K562 (cell line): Measurements from ENCODE around the gene CALHM2. TPM values are rescaled to one million over a fixed set of nuclear protein-coding genes. Genes with fewer than 3 reads are reported as not detected.
A peak's percentile ranks its signal among the peaks of the same experiment; 100 is the strongest.

ENCODE experiments used
- ATAC-seq: fragments of 200-7000 bp; cut with Tn5 transposase; 3 replicates; pipeline ENCODE4 v1.9.1; 2020; ENCODE audit warnings: moderate library complexity
- BruUV-seq: library from RNA; stranded (reverse); fragments of 400-500 nt; replicated peaks from 2 replicates; lab custom pipeline; 2021; lab: Mats Ljungman, UMichigan
- CTCF ChIA-PET: fragments of 300-600 bp; formaldehyde crosslinking; extraction: SDS; loops from one replicate; lab custom pipeline; 2021; ENCODE audit warnings: low intra/inter-chr PET ratio; lab: Yijun Ruan, JAX
- POLR2A ChIA-PET: fragments of 300-600, 350-650 bp; sonication (Branson Sonifier 250); formaldehyde crosslinking; extraction: SDS; loops from one replicate; lab custom pipeline; 2021; ENCODE audit warnings: antibody characterized with exemption, inconsistent platforms; lab: Yijun Ruan, JAX
- DNase-seq, 4 experiments: peaks; one replicate each; pipeline versions ENCODE4 v3.0.0 to v3.0.0-alpha.2; 2011 to 2018; ENCODE audit warnings: low spot score in 3 of 4, mixed read lengths in 3 of 4; ENCODE audit errors: extremely low read depth in 1 of 4
- FAIRE-seq: peaks from 2 replicates; lab custom pipeline; 2011; peaks lifted over from hg19 to GRCh38; lab: Jason Lieb, UNC
- H2AFZ ChIP-seq: 2 replicates; pipeline ENCODE4 v1.6.0; 2011; ENCODE audit warnings: low read depth, low read length, control low read depth, inconsistent platforms
- H3K27ac ChIP-seq: fragments of 200-600 bp; 3 replicates; pipeline ENCODE4 v1.8.0; 2011; ENCODE audit warnings: low read depth, mild to moderate bottlenecking, control low read depth, inconsistent platforms, low read length, moderate library complexity, mixed read lengths; ENCODE audit errors: extremely low read depth
- H3K27me3 ChIP-seq, 2 experiments: fragments of 300-600 bp in 1 of 2; 2 replicates in 1 of 2; 3 replicates in 1 of 2; pipeline versions ENCODE4 v1.6.0 to v1.8.0; 2011; ENCODE audit warnings: inconsistent platforms in 2 of 2, low read length in 2 of 2, mild to moderate bottlenecking in 1 of 2, mixed read lengths in 1 of 2, moderate library complexity in 1 of 2; ENCODE audit not compliant: control insufficient read depth in 2 of 2, insufficient read depth in 2 of 2
- H3K36me3 ChIP-seq: fragments of 300-600 bp; 3 replicates; pipeline ENCODE4 v1.8.0; 2011; ENCODE audit warnings: mild to moderate bottlenecking, low read length, inconsistent platforms; ENCODE audit not compliant: control insufficient read depth, insufficient read depth
- H3K4me1 ChIP-seq, 2 experiments: fragments of 200-600 bp in 1 of 2; replicated peaks in 1 of 2; 2 replicates in 1 of 2; 3 replicates in 1 of 2; pipeline versions ENCODE4 v1.5.1 to v1.8.0; 2011; ENCODE audit warnings: inconsistent platforms in 2 of 2, low read length in 2 of 2, mild to moderate bottlenecking in 1 of 2, mixed read lengths in 1 of 2, moderate library complexity in 1 of 2; ENCODE audit not compliant: control insufficient read depth in 2 of 2, insufficient read depth in 2 of 2
- H3K4me2 ChIP-seq: 2 replicates; pipeline ENCODE4 v1.6.1; 2011; ENCODE audit warnings: low read length, control low read depth, inconsistent platforms, mixed read lengths; ENCODE audit not compliant: insufficient read depth
- H3K4me3 ChIP-seq: fragments of 200-600 bp; sonication (generic), shearing (Covaris generic); 2 replicates; pipeline ENCODE4 v1.5.1; 2016; ENCODE audit warnings: control low read depth, inconsistent platforms
- H3K79me2 ChIP-seq: fragments of 200-600 bp; 3 replicates; pipeline ENCODE4 v1.8.0; 2011; ENCODE audit warnings: low read length, inconsistent platforms; ENCODE audit not compliant: control insufficient read depth, insufficient read depth
- H3K9ac ChIP-seq, 2 experiments: 2 replicates each; pipeline versions ENCODE4 v1.6.0 to v1.6.1; 2011; ENCODE audit warnings: low read depth in 2 of 2, low read length in 2 of 2, control low read depth in 1 of 2, inconsistent platforms in 1 of 2, mild to moderate bottlenecking in 1 of 2, mixed read lengths in 1 of 2; ENCODE audit not compliant: insufficient read depth in 1 of 2
- H3K9me1 ChIP-seq: one replicate; pipeline ENCODE4 v1.6.0; 2011; ENCODE audit warnings: inconsistent platforms, mild to moderate bottlenecking, low read length, moderate library complexity; ENCODE audit not compliant: control insufficient read depth, insufficient read depth
- H3K9me3 ChIP-seq: replicated peaks from 2 replicates; pipeline ENCODE4 v1.5.1; 2011; ENCODE audit warnings: low read depth, low read length, inconsistent platforms; ENCODE audit not compliant: control insufficient read depth, insufficient read depth
- H4K20me1 ChIP-seq: replicated peaks from 2 replicates; pipeline ENCODE4 v1.6.1; 2011; ENCODE audit warnings: low read length, inconsistent platforms, mixed read lengths; ENCODE audit not compliant: control insufficient read depth, insufficient read depth
- ARNT ChIP-seq, 2 experiments: fragments of 450-650 bp; IDR thresholded peaks; 2 replicates each; pipeline ENCODE4 v1.6.1; 2016; ENCODE audit warnings: mild to moderate bottlenecking in 1 of 2
- FOXJ2 ChIP-seq: fragments of 200-800 bp; sonication (Bioruptor generic); IDR thresholded peaks from 2 replicates; pipeline ENCODE4 v1.6.1; 2016; ENCODE audit warnings: missing genetic modification characterization, missing compliant biosample characterization
- FOXK1 ChIP-seq: sonication (generic); formaldehyde crosslinking; IDR thresholded peaks from 2 replicates; pipeline ENCODE4 v1.8.0; 2022; ENCODE audit warnings: missing genetic modification reagents, mild to moderate bottlenecking, borderline replicate concordance
- MCM2 ChIP-seq: fragments of 450-650 bp; IDR thresholded peaks from 2 replicates; pipeline ENCODE4 v1.6.1; 2017; ENCODE audit warnings: low read depth, mild to moderate bottlenecking
- RBM34 ChIP-seq: fragments of 200-400 bp; formaldehyde crosslinking; IDR thresholded peaks from 2 replicates; pipeline ENCODE4 v1.6.1; 2018; ENCODE audit warnings: low read length, borderline replicate concordance; ENCODE audit not compliant: insufficient read depth
- RFX7 ChIP-seq: fragments of 250-450 bp; sonication (Bioruptor Pico); IDR thresholded peaks from 2 replicates; pipeline ENCODE4 v1.5.1; 2021; ENCODE audit warnings: mild to moderate bottlenecking
- ZFP36 ChIP-seq: fragments of 150-350 bp; IDR thresholded peaks from 2 replicates; pipeline ENCODE4 v1.6.1; 2018; ENCODE audit warnings: low read length, low read depth; ENCODE audit not compliant: partially characterized antibody
- ZNF23 ChIP-seq: fragments of 250-450 bp; sonication (Bioruptor Pico); IDR thresholded peaks from 2 replicates; pipeline ENCODE4 v1.4.0; 2020; ENCODE audit warnings: mild to moderate bottlenecking
- ZNF57 ChIP-seq: fragments of 450-650 bp; formaldehyde crosslinking; IDR thresholded peaks from 2 replicates; pipeline ENCODE4 v1.4.0; 2020; ENCODE audit warnings: mild to moderate bottlenecking, moderate library complexity
- WGBS: fragments of 100-300 bp; shearing (Covaris generic); methylation state at CpG from one replicate; pipeline ENCODE4 v1.1.6; 2016; ENCODE audit warnings: low coverage, mixed read lengths; ENCODE audit not compliant: insufficient coverage; ENCODE audit errors: missing lambda C conversion rate; 5-methylcytosine and 5-hydroxymethylcytosine counted together
- in situ Hi-C: fragments of 300-500 bp; cut with MboI; formaldehyde crosslinking; loops from 4 replicates; pipeline ENCODE4 v1.15.0; 2018; ENCODE audit warnings: inconsistent platforms, mixed read lengths
- intact Hi-C: fragments of 100-400 bp; cut with micrococcal nuclease; formaldehyde crosslinking; loops from 2 replicates; pipeline ENCODE4 v1.14.2; 2022
- polyA plus RNA-seq, 8 experiments: library from polyadenylated mRNA; depleted of rRNA in 4 of 8; stranded (reverse) in 5 of 8; unstranded in 3 of 8; fragments of >200 nt; fragmentation: Nextera tagmentation in 2 of 8; fragmentation: Illumina TruSeq in 1 of 8; extraction: Ambion mirVana in 2 of 8; extraction: Trizol in 1 of 8; gene quantifications; 2 replicates each; pipeline versions ENCODE4 v1.2.1 to v1.2.3, GENCODE V29; 2011 to 2014; ENCODE audit warnings: inconsistent platforms in 1 of 8, missing spikeins in 1 of 8
- total RNA-seq, 7 experiments: library from RNA; depleted of rRNA in 6 of 7; stranded (reverse); fragments of >200 nt in 6 of 7; fragmentation: Illumina TruSeq in 2 of 7; extraction: Trizol in 2 of 7; gene quantifications; 2 replicates each; pipeline versions ENCODE4 v1.2.1 to v1.2.3, GENCODE V29; 2011 to 2021; ENCODE audit warnings: low replicate concordance in 1 of 7

CALHM2 gene
- total and polyA plus RNA-seq, 9 of the 15 experiments (the other 6 are each of a cell fraction or from before 2014, with no cell fraction given) = 0.08 to 0.14 (median 0.13) TPM; not detected in 6

DNA sequence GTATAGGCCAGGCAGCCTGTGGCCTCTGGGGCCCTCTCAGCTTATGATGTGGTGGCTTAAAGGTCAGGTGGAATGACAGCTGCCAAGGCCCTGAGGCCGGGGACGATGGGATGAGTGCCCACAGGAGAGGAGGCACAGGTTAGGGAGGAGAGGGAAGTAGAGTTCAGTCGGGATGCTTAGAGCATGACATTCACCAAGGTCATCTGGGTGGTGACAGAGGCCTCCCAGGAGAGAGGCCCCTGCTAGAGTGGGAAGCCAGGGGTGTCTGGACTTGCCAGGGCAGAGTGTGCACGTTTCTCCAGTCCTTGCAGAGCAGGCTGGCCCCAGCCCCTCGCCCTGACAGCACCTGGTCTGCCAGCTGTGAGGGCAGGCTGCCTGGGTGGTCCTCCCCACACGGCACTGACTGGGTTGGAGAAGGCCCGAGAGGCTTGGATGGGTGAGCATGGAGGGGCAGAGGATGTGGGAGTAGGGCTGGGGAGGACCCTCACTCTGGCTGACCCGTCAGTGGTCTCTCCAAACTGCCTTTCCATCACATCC, 5.1 kb upstream of the CALHM2 start (continued):
- TF ChIP-seq RFX7 (CRISPR knock-in tag) (no peak), ZNF57 (CRISPR knock-in tag) (no peak), MCM2 (no peak), ZNF23 (CRISPR knock-in tag) (no peak), RBM34 (no peak), FOXK1 (CRISPR knock-in tag) (no peak), ARNT (IDR thresholded peaks at IDR 0.05) (no peak)

DNA sequence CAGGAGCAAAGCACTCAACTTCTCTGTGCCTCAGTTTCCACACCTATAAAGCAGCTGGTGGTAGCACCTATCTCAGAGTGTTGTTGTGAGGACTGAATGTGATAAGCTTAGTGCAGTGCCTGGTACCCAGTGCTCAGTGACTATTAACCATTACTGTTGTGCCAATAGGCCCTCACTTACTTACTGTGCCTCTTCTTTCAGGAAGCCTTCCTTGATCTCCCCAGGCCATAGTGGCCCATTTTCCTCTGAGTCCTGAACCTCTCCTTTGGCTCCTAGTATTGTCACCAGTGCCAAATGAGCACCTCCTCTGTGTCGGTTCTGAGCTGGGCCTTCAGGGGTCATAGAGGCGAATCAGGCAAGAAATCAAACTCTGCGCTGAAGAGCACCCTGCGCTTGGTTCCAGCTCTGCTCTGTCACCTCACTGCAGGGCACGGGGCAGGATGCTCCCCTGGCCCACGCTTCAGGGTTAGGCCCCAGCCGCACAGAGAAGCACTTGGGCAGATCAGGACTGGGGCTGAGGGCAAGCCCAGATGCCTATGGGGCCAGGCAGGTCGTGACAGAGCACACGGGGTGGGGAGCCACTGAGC, 4.0 kb upstream of the CALHM2 start:
- Histone ChIP-seq H3K4me1 (peaks cover 2 to 18% of the 10 kb centered on the region in 2 experiments; a peak in 3 of 5 replicates), H3K9me3 (no peaks in the 10 kb centered on the region), H3K36me3 (no peaks in the 10 kb centered on the region), H3K9me1 (no peaks in the 10 kb centered on the region), H3K79me2 (no peaks in the 10 kb centered on the region), H2AFZ (no peak overlapping the region), H3K4me2 (no peak overlapping the region), H3K27me3 (no peaks in the 10 kb centered on the region), H4K20me1 (no peaks in the 10 kb centered on the region; the same call in 1 of the 2 replicates), H3K4me3 (no peak overlapping the region), H3K27ac (no peak overlapping the region), H3K9ac (no peak overlapping the region)
- no peak for DNase-seq
- ChIA-PET CTCF (no interaction called here), POLR2A (no interaction called here)
- intact Hi-C loops = no loop called here
- peak; percentile 75 for TF ChIP-seq ZFP36
- TF ChIP-seq FOXJ2 = no peak
- in situ Hi-C loops = no loop called here
- ATAC-seq = no peak
- WGBS = 42% methylated on average over 6 of the region's 9 CpGs
- FAIRE-seq = no peak
- no TSS peak for BruUV-seq
